Adipocyte (in vitro differentiated cells): ENCODE measurements around the gene CNTNAP4.

Experiments
- DNase-seq: peaks from one replicate; pipeline ENCODE4 v3.0.0-alpha.2; 2015; ENCODE audit warnings: low read depth
- H3K27me3 ChIP-seq: replicated peaks from 2 replicates; pipeline ENCODE4 v1.7.0; 2013; ENCODE audit warnings: mild to moderate bottlenecking, low read length, moderate library complexity; ENCODE audit not compliant: control insufficient read depth, insufficient read depth
- H3K36me3 ChIP-seq: 2 replicates; pipeline ENCODE4 v1.7.0; 2013; ENCODE audit warnings: low read length, mild to moderate bottlenecking, moderate library complexity; ENCODE audit not compliant: control insufficient read depth, insufficient read depth, severe bottlenecking
- H3K4me1 ChIP-seq: 2 replicates; pipeline ENCODE4 v1.7.0; 2013; ENCODE audit warnings: mild to moderate bottlenecking, low read length, moderate library complexity; ENCODE audit not compliant: control insufficient read depth, insufficient read depth
- H3K4me3 ChIP-seq: 2 replicates; pipeline ENCODE4 v1.7.0; 2013; ENCODE audit warnings: mild to moderate bottlenecking, low read length, moderate library complexity
- H3K9ac ChIP-seq: 2 replicates; pipeline ENCODE4 v1.7.0; 2013; ENCODE audit warnings: mild to moderate bottlenecking, low read length, moderate library complexity
- H3K9me3 ChIP-seq: 2 replicates; pipeline ENCODE4 v1.7.0; 2013; ENCODE audit warnings: mild to moderate bottlenecking, low read length, moderate library complexity; ENCODE audit not compliant: control insufficient read depth

Gene CNTNAP4

DNA sequence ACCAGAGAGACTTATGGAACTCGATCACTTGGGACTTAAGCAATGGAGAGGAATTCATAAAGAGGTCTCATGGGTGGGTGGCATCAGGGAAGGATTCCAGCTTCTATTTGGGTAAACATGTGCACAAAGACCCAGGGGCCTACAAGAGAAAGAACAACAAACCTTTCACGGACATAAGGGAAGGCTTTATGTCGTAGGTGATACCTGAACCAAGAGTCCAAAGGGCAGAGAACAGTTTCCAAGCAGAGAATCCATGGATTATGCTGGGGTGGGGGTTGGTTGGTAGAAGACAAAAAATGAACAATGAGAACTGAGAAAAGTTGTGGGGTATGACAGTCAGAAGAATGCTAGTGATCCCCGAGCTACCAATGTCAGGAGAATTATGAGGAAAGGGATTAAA is 119.8 kb downstream of the CNTNAP4 start:
- Histone ChIP-seq H3K4me1 (no peaks in the 10 kb centered on the region), H3K4me3 (no peak overlapping the region), H3K9me3 (no peaks in the 10 kb centered on the region), H3K9ac (no peak overlapping the region), H3K36me3 (no peaks in the 10 kb centered on the region), H3K27me3 (no peaks in the 10 kb centered on the region)
- DNase-seq, result no peak

DNA sequence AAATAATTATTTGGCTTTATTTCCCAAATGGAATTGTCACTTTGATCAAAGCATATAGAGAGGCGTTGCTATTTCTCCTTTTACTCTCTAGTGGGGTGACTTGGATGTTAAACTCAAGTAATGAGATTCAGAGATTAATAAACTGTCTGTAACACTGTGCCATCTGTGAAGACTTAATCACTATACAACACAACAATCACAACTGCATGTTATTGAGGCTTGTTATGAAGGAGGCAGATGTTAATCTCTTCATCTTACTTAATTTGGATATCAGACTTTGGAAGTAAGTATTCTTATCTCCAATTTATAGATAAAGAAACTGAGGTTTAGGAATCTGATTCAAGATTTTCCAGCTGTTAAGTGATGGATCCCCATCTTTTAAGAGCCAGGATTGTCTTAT is 132.5 kb downstream of the CNTNAP4 start:
- no peak for DNase-seq
- Histone ChIP-seq H3K36me3 (no peaks in the 10 kb centered on the region), H3K4me1 (no peaks in the 10 kb centered on the region), H3K4me3 (no peak overlapping the region), H3K9ac (no peak overlapping the region), H3K9me3 (peaks cover 11% of the 10 kb centered on the region), H3K27me3 (no peaks in the 10 kb centered on the region)

DNA sequence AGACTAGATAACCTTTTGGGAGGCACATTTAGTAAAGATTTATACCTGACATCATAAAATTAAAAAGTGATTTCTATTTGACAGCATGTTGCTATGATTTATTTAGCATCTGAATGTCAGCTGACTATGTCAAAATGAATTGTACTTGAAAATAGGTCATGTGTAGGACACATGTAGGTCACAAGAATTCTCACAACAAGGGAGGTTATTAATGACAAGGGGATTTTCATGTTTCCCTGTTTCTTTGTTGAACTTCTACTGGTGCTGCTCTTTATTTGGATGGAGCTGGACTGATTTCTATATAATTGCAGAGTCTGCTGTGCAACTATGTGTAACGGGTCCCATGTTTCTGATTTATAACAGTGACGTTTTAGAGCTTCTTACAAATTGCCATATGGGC is 144.4 kb downstream of the CNTNAP4 start:
- H3K4me1 ChIP-seq, result no peaks in the 10 kb centered on the region
- H3K4me3 ChIP-seq, result no peak overlapping the region
- H3K36me3 ChIP-seq, result no peaks in the 10 kb centered on the region
- peaks cover 6% of the 10 kb centered on the region for H3K9me3 ChIP-seq
- no peak overlapping the region for H3K9ac ChIP-seq
- no peaks in the 10 kb centered on the region for H3K27me3 ChIP-seq
- DNase-seq, result no peak

DNA sequence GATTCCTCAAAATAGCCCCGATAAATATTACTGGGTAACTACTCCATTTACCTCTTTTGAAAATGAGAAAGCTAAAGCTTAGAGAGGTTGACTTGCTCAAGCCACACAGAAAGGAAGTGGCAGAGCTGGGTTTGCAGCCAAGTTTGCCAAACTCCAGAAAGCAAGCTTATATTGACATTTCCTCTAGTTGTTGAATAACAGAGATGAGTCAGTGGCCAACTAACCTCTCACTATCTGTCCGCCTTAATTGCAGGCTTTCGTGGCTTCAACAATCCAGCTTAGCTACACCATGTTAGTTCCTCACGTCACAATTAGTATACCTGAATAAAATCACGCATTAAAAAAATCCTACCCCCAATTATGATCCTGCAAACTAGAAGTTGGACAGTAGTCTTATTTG is 151.7 kb downstream of the CNTNAP4 start:
- Histone ChIP-seq H3K27me3 (no peaks in the 10 kb centered on the region), H3K36me3 (no peaks in the 10 kb centered on the region), H3K4me1 (peaks cover 7% of the 10 kb centered on the region), H3K9me3 (no peaks in the 10 kb centered on the region), H3K9ac (no peak overlapping the region), H3K4me3 (no peak overlapping the region)
- no peak for DNase-seq

DNA sequence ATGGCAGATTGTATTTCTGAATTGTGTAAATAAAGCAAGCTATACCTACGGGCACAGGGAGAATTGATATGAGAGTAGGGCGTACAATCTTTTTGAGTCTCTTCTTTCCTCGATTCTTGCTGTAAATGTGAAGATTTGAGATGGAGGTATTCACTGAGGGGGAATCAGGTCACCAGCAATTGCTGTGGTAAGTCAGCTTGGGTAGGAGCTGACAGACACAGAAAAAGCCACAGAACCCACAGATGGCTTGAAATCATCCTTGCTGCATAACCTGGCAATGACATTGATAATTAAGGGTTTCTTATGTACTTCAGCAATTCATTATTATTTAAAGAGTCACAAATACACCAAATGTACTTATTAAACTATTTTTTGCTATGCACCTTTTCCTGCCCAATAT is 164.2 kb downstream of the CNTNAP4 start:
- H3K4me1 ChIP-seq, result no peaks in the 10 kb centered on the region
- no peaks in the 10 kb centered on the region for H3K36me3 ChIP-seq
- H3K4me3 ChIP-seq, result no peak overlapping the region
- no peaks in the 10 kb centered on the region for H3K27me3 ChIP-seq
- H3K9me3 ChIP-seq, result no peaks in the 10 kb centered on the region
- no peak for DNase-seq
- H3K9ac ChIP-seq, result no peak overlapping the region

DNA sequence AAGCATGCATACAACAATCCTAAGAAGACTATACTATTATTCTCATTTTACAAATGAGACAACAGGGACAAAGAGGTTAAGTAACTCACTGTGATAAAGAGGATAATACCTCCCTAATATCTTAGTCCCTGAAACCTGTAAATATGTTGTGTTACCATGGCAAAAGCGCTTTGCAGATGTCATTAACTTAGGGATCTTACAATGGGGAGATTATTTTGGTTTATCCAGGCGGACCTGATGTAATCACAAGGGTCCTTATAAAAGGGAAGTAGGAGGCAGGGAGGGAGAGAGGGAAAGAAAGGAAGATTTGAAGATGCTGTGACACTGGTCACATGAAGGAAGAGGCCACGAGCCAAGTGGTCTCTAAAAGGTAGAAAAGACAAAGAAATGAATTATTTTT is 164.7 kb downstream of the CNTNAP4 start:
- H3K9me3 ChIP-seq, result no peaks in the 10 kb centered on the region
- H3K4me1 ChIP-seq, result no peaks in the 10 kb centered on the region
- H3K27me3 ChIP-seq, result no peaks in the 10 kb centered on the region
- H3K36me3 ChIP-seq, result no peaks in the 10 kb centered on the region
- H3K4me3 ChIP-seq, result no peak overlapping the region
- H3K9ac ChIP-seq, result no peak overlapping the region
- no peak for DNase-seq

DNA sequence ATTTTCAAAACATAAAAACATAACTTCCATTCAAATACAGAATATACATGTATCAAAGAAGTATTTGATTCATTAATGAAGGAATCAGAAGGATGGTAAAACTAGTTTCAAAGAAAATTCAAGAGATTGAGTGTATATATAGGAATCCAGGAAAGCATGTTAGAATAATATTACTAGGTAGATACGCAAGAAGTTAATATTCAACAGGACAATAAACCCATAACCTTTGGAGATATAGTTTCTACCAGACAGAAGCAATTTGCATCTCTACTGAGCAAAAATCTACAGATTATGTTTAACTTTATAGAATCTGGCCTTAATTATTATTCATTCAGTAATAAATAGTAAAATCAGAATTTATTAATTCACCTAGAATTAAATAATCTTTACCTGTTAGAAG is 166.8 kb downstream of the CNTNAP4 start:
- DNase-seq, result no peak
- no peak overlapping the region for H3K4me3 ChIP-seq
- no peaks in the 10 kb centered on the region for H3K9me3 ChIP-seq
- no peaks in the 10 kb centered on the region for H3K4me1 ChIP-seq
- H3K36me3 ChIP-seq, result no peaks in the 10 kb centered on the region
- no peak overlapping the region for H3K9ac ChIP-seq
- H3K27me3 ChIP-seq, result no peaks in the 10 kb centered on the region

DNA sequence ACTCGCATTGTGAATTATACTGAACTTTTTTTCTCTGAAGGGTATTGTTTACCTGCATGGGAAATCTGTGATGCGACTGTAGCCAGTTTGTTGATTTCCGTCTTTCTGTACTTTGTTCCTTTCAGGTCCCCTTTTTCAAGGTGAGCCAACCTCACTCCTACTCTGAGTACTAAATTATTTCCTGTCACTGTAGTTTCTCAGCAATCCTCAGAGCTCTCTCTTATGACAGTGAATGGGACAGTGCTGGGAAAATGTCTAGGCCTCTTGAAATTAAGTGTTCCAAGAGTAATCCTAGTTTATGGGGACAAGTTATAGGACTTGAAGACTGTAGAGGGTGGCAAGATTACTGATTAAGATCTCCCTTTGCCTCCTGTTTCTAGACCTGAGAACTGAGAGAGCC is 167.6 kb downstream of the CNTNAP4 start:
- H3K4me1 ChIP-seq, result no peaks in the 10 kb centered on the region
- no peak overlapping the region for H3K9ac ChIP-seq
- no peak for DNase-seq
- no peaks in the 10 kb centered on the region for H3K27me3 ChIP-seq
- H3K4me3 ChIP-seq, result no peak overlapping the region
- H3K9me3 ChIP-seq, result no peaks in the 10 kb centered on the region
- H3K36me3 ChIP-seq, result no peaks in the 10 kb centered on the region

DNA sequence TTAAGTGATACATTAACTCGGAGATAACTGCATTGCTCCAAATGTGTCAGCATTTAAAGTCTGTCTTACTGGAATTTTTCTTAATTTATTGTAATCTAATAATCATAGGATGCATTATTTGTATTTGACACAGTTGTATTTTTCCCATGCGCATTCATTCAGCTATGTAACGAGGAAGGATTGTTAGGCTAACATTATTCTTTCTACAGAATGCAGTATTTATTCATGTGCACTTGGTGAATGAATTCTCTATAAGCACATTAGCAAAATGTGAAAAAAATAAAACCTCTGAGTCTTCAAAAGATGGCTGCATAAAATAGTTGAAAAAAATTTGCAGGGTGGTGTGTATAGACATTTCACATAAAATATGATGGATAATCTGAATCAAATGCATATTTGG is 168.6 kb downstream of the CNTNAP4 start:
- DNase-seq, result no peak
- Histone ChIP-seq H3K4me1 (no peaks in the 10 kb centered on the region), H3K4me3 (no peak overlapping the region), H3K9ac (no peak overlapping the region), H3K27me3 (no peaks in the 10 kb centered on the region), H3K9me3 (no peaks in the 10 kb centered on the region), H3K36me3 (no peaks in the 10 kb centered on the region)

DNA sequence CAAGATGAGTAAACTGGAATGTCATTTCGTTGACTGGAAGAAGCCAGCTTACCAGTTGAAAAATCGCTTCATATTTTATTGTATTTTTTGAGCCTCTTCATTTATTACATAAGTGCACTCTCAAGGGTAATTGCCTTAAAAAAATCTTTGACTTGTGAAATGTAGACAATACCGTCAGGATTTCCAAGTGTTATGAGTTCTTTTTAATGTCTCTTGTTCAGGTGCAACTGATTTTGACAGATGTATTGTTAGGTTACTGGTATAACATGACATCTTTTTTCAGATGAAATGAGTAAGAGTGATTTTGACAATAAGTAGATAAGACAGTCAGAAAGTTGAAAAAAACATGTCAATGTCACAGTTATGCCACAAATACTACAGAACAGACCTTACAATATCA is 169.1 kb downstream of the CNTNAP4 start:
- H3K4me1 ChIP-seq, result no peaks in the 10 kb centered on the region
- H3K27me3 ChIP-seq, result no peaks in the 10 kb centered on the region
- no peak for DNase-seq
- no peak overlapping the region for H3K9ac ChIP-seq
- H3K9me3 ChIP-seq, result no peaks in the 10 kb centered on the region
- no peaks in the 10 kb centered on the region for H3K36me3 ChIP-seq
- no peak overlapping the region for H3K4me3 ChIP-seq

DNA sequence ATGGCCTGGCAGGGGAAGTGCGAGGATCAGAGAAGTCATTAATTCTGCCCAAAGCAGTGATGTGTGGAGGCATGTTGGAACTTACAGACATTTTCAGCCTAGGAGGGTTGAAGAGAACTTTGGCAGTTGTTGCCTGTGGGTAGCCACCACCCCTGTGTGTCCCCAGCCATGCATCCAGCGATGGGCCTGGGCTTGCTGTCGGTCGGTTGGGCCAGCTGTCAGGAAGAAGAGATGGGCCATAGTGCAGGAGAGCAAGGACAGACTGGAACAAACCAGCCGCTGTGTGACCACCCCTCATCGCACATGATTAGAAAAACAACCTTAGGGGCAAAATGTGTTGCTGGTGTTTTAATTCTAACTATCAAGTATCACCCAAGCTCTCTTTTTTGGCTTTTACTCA is 173.7 kb downstream of the CNTNAP4 start:
- Histone ChIP-seq H3K36me3 (no peaks in the 10 kb centered on the region), H3K9me3 (no peaks in the 10 kb centered on the region), H3K27me3 (no peaks in the 10 kb centered on the region), H3K9ac (no peak overlapping the region), H3K4me1 (no peaks in the 10 kb centered on the region), H3K4me3 (no peak overlapping the region)
- DNase-seq, result no peak

DNA sequence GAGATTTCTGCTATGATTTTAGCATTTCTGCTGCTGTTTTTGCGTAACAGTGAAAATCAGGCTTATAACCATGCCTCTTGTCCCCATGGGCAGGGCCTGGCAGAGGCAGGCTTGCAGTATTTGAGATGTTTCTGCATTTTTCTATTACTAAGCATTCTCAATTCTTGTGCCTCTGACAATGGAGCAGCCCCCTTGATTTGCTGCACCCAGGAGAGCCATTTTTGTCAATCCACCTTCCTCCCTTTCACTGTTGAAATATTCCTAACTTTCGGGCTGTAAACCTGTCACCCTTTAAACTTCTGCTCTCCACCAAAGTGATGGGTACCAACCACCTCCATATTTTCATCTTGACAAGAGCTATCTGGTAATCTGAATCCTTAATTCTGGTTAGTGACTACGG is 178.1 kb downstream of the CNTNAP4 start:
- Histone ChIP-seq H3K27me3 (no peaks in the 10 kb centered on the region), H3K36me3 (no peaks in the 10 kb centered on the region), H3K4me1 (no peaks in the 10 kb centered on the region), H3K4me3 (no peak overlapping the region), H3K9ac (no peak overlapping the region), H3K9me3 (no peaks in the 10 kb centered on the region)
- DNase-seq, result no peak
